SKM-1 treated with dmso at 0.1 percent for 144 hours (cell line): ENCODE data around the gene TMEM161A.
A peak's percentile ranks its signal among the peaks of the same experiment; 100 is the strongest.
"Not testable (repeated sequence)": the region's sequence is repeated elsewhere in the genome, so short reads cannot be mapped to it uniquely, and the experiment has no call there.

Source experiments
- DNase-seq: peaks from one replicate; lab custom pipeline; 2025; ENCODE audit not compliant: unreplicated experiment; lab: John Stamatoyannopoulos, UW

Gene TMEM161A

GRCh38 chr19:19138109-19138981 lies at the start of gene TMEM161A:
Gene TMEM161A (minus strand): TSS chr19:19138478. CDS start chr19:19138428, 50 bp downstream.
- peak; percentile 94 for DNase-seq

- no peak for DNase-seq
Observed at GRCh38 chr19:19186742-19187141, 48.5 kb upstream of the TMEM161A start.

GRCh38 chr19:19185853-19186740 lies 47.8 kb upstream of the TMEM161A start:
- peak; percentile 98 for DNase-seq

GRCh38 chr19:19181488-19181998 lies 43.3 kb upstream of the TMEM161A start:
- DNase-seq = peak; percentile 48

- DNase-seq = no peak
Observed at GRCh38 chr19:19179548-19180441, 41.5 kb upstream of the TMEM161A start.

GRCh38 chr19:19176950-19177349 lies 38.7 kb upstream of the TMEM161A start:
- DNase-seq = no peak

GRCh38 chr19:19173243-19173642 lies 35.0 kb upstream of the TMEM161A start:
- not testable (repeated sequence) for DNase-seq

GRCh38 chr19:19171821-19172532 lies 33.7 kb upstream of the TMEM161A start:
- peak; percentile 15 for DNase-seq

GRCh38 chr19:19170873-19171672 lies 32.8 kb upstream of the TMEM161A start:
- DNase-seq = no peak

GRCh38 chr19:19170053-19170872 lies 32.0 kb upstream of the TMEM161A start, which contains the start of gene MEF2B:
Gene MEF2B (minus strand): TSS chr19:19170263. CDS start chr19:19150735, 19,528 bp downstream.
- no peak for DNase-seq

- no peak for DNase-seq
Observed at GRCh38 chr19:19169236-19170052, 31.2 kb upstream of the TMEM161A start.

- DNase-seq = no peak
Observed at GRCh38 chr19:19167612-19168011, 29.3 kb upstream of the TMEM161A start.

GRCh38 chr19:19165396-19165795 lies 27.1 kb upstream of the TMEM161A start:
- DNase-seq = no peak

GRCh38 chr19:19162495-19162894 lies 24.2 kb upstream of the TMEM161A start:
- no peak for DNase-seq

- no peak for DNase-seq
Observed at GRCh38 chr19:19160461-19161035, 22.3 kb upstream of the TMEM161A start.

- DNase-seq = no peak
Observed at GRCh38 chr19:19159534-19159933, 21.3 kb upstream of the TMEM161A start.

GRCh38 chr19:19157808-19158207 lies 19.5 kb upstream of the TMEM161A start:
- DNase-seq = no peak
